Measurements from ENCODE around the gene LACTBL1.
"Not testable (repeated sequence)": the region's sequence is repeated elsewhere in the genome, so short reads cannot be mapped to it uniquely, and the experiment has no call there.

LACTBL1 gene

GRCh38 chr1:22966309-22966708 lies 6.4 kb downstream of the LACTBL1 start:
- Histone ChIP-seq H3K36me3 (ENCODE audit: insufficient read depth, low read length) (no peaks in the 10 kb centered on the region), H3K9me3 (ENCODE audit: control insufficient read depth, insufficient read depth, low read length) (no peaks in the 10 kb centered on the region), H3K9ac (ENCODE audit: low read depth, low read length) (no peak overlapping the region), H3K4me1 (ENCODE audit: insufficient read depth, low read length) (peaks cover under 1% of the 10 kb centered on the region; the same call in 1 of the 2 replicates)

- Histone ChIP-seq H3K9me3 (ENCODE audit: control insufficient read depth, insufficient read depth, low read length) (no peaks in the 10 kb centered on the region), H3K4me1 (ENCODE audit: insufficient read depth, low read length) (no peaks in the 10 kb centered on the region), H3K9ac (ENCODE audit: low read depth, low read length) (no peak overlapping the region), H3K36me3 (ENCODE audit: insufficient read depth, low read length) (no peaks in the 10 kb centered on the region)
These were observed 9.5 kb downstream of the LACTBL1 start for GRCh38 chr1:22963044-22963677.

- Histone ChIP-seq H3K9ac (ENCODE audit: low read depth, low read length) (no peak overlapping the region), H3K4me1 (ENCODE audit: insufficient read depth, low read length) (no peaks in the 10 kb centered on the region), H3K9me3 (ENCODE audit: control insufficient read depth, insufficient read depth, low read length) (no peaks in the 10 kb centered on the region), H3K36me3 (ENCODE audit: insufficient read depth, low read length) (no peaks in the 10 kb centered on the region)
These were observed 10.1 kb downstream of the LACTBL1 start for GRCh38 chr1:22962558-22962957.

- H3K4me1 ChIP-seq (ENCODE audit: insufficient read depth, low read length), result no peaks in the 10 kb centered on the region
- H3K9me3 ChIP-seq (ENCODE audit: control insufficient read depth, insufficient read depth, low read length), result no peaks in the 10 kb centered on the region
- no peaks in the 10 kb centered on the region for H3K36me3 ChIP-seq (ENCODE audit: insufficient read depth, low read length)
- no peak overlapping the region for H3K9ac ChIP-seq (ENCODE audit: low read depth, low read length)
These were observed 12.9 kb downstream of the LACTBL1 start for GRCh38 chr1:22959545-22960360.

GRCh38 chr1:22958556-22958955 lies 14.1 kb downstream of the LACTBL1 start:
- H3K36me3 ChIP-seq (ENCODE audit: insufficient read depth, low read length), result no peaks in the 10 kb centered on the region
- H3K9me3 ChIP-seq (ENCODE audit: control insufficient read depth, insufficient read depth, low read length), result no peaks in the 10 kb centered on the region
- H3K4me1 ChIP-seq (ENCODE audit: insufficient read depth, low read length), result no peaks in the 10 kb centered on the region
- H3K9ac ChIP-seq (ENCODE audit: low read depth, low read length), result no peak overlapping the region

- no peaks in the 10 kb centered on the region for H3K9me3 ChIP-seq (ENCODE audit: control insufficient read depth, insufficient read depth, low read length)
- no peak overlapping the region for H3K9ac ChIP-seq (ENCODE audit: low read depth, low read length)
- H3K36me3 ChIP-seq (ENCODE audit: insufficient read depth, low read length), result no peaks in the 10 kb centered on the region
- no peaks in the 10 kb centered on the region for H3K4me1 ChIP-seq (ENCODE audit: insufficient read depth, low read length)
These were observed 15.6 kb downstream of the LACTBL1 start for GRCh38 chr1:22957066-22957465.

- Histone ChIP-seq H3K36me3 (ENCODE audit: insufficient read depth, low read length) (no peaks in the 10 kb centered on the region), H3K9me3 (ENCODE audit: control insufficient read depth, insufficient read depth, low read length) (no peaks in the 10 kb centered on the region), H3K9ac (ENCODE audit: low read depth, low read length) (no peak overlapping the region), H3K4me1 (ENCODE audit: insufficient read depth, low read length) (no peaks in the 10 kb centered on the region)
These were observed 17.5 kb downstream of the LACTBL1 start for GRCh38 chr1:22955146-22955545.

GRCh38 chr1:22953740-22954141 lies 18.9 kb downstream of the LACTBL1 start:
- Histone ChIP-seq H3K9me3 (ENCODE audit: control insufficient read depth, insufficient read depth, low read length) (no peaks in the 10 kb centered on the region), H3K9ac (ENCODE audit: low read depth, low read length) (no peak overlapping the region), H3K36me3 (ENCODE audit: insufficient read depth, low read length) (no peaks in the 10 kb centered on the region)

GRCh38 chr1:22953057-22953739 lies 19.5 kb downstream of the LACTBL1 start:
- H3K36me3 ChIP-seq (ENCODE audit: insufficient read depth, low read length), result no peaks in the 10 kb centered on the region
- no peaks in the 10 kb centered on the region for H3K4me1 ChIP-seq (ENCODE audit: insufficient read depth, low read length)
- H3K9ac ChIP-seq (ENCODE audit: low read depth, low read length), result no peak overlapping the region
- no peaks in the 10 kb centered on the region for H3K9me3 ChIP-seq (ENCODE audit: control insufficient read depth, insufficient read depth, low read length)

More at GRCh38 chr1:22953740-22954141, 18.9 kb downstream of the LACTBL1 start:
- H3K4me1 ChIP-seq (ENCODE audit: insufficient read depth, low read length), result no peaks in the 10 kb centered on the region

- no peaks in the 10 kb centered on the region for H3K36me3 ChIP-seq (ENCODE audit: insufficient read depth, low read length)
- no peak overlapping the region for H3K9ac ChIP-seq (ENCODE audit: low read depth, low read length)
- no peaks in the 10 kb centered on the region for H3K4me1 ChIP-seq (ENCODE audit: insufficient read depth, low read length)
- no peaks in the 10 kb centered on the region for H3K9me3 ChIP-seq (ENCODE audit: control insufficient read depth, insufficient read depth, low read length)
These were observed 20.0 kb downstream of the LACTBL1 start for GRCh38 chr1:22952694-22953056.

GRCh38 chr1:22951796-22952195 lies 20.9 kb downstream of the LACTBL1 start:
- Histone ChIP-seq H3K9ac (ENCODE audit: low read depth, low read length) (no peak overlapping the region), H3K36me3 (ENCODE audit: insufficient read depth, low read length) (no peaks in the 10 kb centered on the region), H3K9me3 (ENCODE audit: control insufficient read depth, insufficient read depth, low read length) (no peaks in the 10 kb centered on the region), H3K4me1 (ENCODE audit: insufficient read depth, low read length) (no peaks in the 10 kb centered on the region)

GRCh38 chr1:22949822-22950331 lies 22.8 kb downstream of the LACTBL1 start:
- no peaks in the 10 kb centered on the region for H3K4me1 ChIP-seq (ENCODE audit: insufficient read depth, low read length)
- no peaks in the 10 kb centered on the region for H3K9me3 ChIP-seq (ENCODE audit: control insufficient read depth, insufficient read depth, low read length)
- H3K36me3 ChIP-seq (ENCODE audit: insufficient read depth, low read length), result no peaks in the 10 kb centered on the region
- no peak overlapping the region for H3K9ac ChIP-seq (ENCODE audit: low read depth, low read length)

- H3K9me3 ChIP-seq (ENCODE audit: control insufficient read depth, insufficient read depth, low read length); H3K9ac ChIP-seq (ENCODE audit: low read depth, low read length); H3K36me3 ChIP-seq (ENCODE audit: insufficient read depth, low read length); H3K4me1 ChIP-seq (ENCODE audit: insufficient read depth, low read length): not testable (repeated sequence)
These were observed 27.5 kb downstream of the LACTBL1 start for GRCh38 chr1:22945171-22945570.

- Histone ChIP-seq H3K9ac (ENCODE audit: low read depth, low read length) (no peak overlapping the region), H3K4me1 (ENCODE audit: insufficient read depth, low read length) (no peaks in the 10 kb centered on the region), H3K36me3 (ENCODE audit: insufficient read depth, low read length) (no peaks in the 10 kb centered on the region)
These were observed 28.2 kb downstream of the LACTBL1 start for GRCh38 chr1:22944346-22945055.

More at GRCh38 chr1:22944346-22945055, 28.2 kb downstream of the LACTBL1 start:
- H3K9me3 ChIP-seq (ENCODE audit: control insufficient read depth, insufficient read depth, low read length), result peaks cover 6% of the 10 kb centered on the region; the same call in 1 of the 2 replicates
